KBM-7 (cell line): Measurements from ENCODE around the gene SENP7.

Source experiments
- DNase-seq: peaks from one replicate; pipeline ENCODE4 v3.0.0-alpha.2; 2015
- in situ Hi-C: fragments of 300-500 bp; cut with MboI; formaldehyde crosslinking; loops from 2 replicates; pipeline ENCODE4 v1.14.3; 2020; ENCODE audit warnings: low sequenced_read_pairs, low pct_unique_long_range_greater_than_20kb, mixed read lengths

Gene SENP7

GRCh38 chr3:101292027-101292426 is 221.0 kb downstream of the SENP7 start:
- in situ Hi-C loops = no loop called here

DNA sequence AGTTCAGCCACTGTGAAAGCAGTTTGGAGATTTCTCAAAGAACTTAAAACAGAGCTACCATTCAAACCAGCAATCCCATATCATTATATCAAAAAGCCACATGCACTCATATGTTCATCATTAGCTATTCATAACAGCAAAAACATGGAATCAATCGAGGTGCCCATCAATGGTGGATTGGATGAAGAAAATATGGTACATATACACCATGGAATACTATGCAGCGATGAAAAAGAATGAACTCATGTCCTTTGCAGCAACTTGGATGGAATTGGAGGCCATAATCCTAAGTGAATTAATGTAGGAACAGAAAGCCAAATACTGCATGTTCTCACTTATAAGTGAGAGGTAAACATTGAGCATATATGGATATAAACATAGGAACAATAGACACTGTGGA is 224.7 kb downstream of the SENP7 start:
- in situ Hi-C loops = no loop called here
- DNase-seq = no peak

More at GRCh38 chr3:101292027-101292426, 221.0 kb downstream of the SENP7 start:
- no peak for DNase-seq

- in situ Hi-C loops = no loop called here
- no peak for DNase-seq
These were observed 228.3 kb downstream of the SENP7 start for GRCh38 chr3:101284757-101285156.

DNA sequence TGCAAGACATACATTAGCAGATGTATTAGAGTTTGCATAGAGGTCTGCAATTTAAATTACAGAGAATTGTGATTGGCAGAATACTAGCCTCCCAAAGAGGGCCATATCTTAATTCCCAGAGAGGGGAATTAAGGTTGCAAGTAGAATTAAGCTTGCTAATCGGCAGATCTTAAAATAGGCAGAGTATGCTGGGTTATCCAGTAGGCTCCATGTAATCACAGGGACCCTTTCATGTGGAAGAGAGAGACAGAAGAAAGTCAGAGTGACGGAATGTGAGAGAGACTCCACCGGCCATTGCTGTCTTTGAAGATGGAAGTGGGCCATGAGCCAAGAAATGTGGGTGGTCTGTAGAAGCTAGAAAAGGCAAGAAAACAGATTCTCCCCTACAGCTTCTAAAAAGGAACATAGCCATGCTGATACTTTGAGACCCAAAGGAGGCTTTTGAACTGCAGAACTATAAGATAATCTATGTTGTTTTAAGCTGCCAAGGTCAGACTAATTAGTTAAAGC is 231.4 kb downstream of the SENP7 start:
- DNase-seq = no peak
- in situ Hi-C loops = no loop called here

DNA sequence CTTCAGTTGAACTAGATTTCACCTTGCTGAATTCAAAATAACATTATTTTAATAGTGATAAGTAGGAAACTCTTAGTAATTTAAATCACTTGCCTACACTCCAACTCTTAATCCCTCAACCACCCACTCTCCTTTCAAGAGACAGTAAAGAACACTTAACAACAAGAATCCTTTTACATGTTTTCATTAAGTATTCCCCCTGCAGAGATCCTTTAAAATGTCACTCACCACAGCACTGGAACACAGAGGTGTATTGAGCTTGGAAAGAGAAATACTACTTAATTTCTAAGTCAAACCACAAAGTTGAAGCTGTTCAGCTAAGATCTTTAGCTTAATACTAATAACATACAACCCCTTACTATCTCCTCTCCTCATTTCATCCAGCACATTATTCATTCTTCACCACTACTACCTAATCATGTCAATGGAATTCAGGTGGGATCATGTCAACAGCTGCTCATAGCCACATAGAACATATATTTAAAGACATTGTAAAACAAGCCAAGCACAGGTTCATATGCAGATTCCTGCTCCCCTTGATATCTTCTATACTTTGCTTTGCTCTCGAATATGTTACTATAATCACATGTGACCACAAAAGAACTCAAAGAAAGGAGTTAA is 233.1 kb downstream of the SENP7 start:
- no peak for DNase-seq
- in situ Hi-C loops = no loop called here

GRCh38 chr3:101279162-101279561 is 233.8 kb downstream of the SENP7 start:
- no peak for DNase-seq
- in situ Hi-C loops = no loop called here

DNA sequence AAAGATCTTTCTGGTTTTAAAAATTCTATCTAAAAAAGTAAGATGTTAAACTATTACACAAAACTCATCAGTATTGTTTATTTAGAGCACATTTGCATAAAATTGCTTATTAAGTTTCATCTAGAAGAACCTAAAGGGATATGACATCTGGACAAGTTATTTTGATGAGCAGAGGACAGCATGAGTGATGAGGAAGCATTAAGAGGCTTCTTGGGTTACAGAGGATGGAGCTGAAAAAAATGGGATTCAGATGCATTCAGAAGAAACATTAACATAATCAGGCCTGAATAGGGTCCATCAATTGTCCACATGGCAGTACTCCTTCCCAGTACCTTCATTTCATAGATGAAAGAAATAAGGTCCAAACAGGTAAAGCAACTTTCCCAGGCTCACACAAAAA is 234.3 kb downstream of the SENP7 start:
- no peak for DNase-seq
- in situ Hi-C loops = no loop called here
